ENCODE measurements around the gene IKZF1.
"Not testable (repeated sequence)": the region's sequence is repeated elsewhere in the genome, so short reads cannot be mapped to it uniquely, and the experiment has no call there.

IKZF1 gene

GRCh38 chr7:50335795-50336754 lies 31.6 kb downstream of the IKZF1 start:
- DNase-seq = peak; percentile 13

DNA sequence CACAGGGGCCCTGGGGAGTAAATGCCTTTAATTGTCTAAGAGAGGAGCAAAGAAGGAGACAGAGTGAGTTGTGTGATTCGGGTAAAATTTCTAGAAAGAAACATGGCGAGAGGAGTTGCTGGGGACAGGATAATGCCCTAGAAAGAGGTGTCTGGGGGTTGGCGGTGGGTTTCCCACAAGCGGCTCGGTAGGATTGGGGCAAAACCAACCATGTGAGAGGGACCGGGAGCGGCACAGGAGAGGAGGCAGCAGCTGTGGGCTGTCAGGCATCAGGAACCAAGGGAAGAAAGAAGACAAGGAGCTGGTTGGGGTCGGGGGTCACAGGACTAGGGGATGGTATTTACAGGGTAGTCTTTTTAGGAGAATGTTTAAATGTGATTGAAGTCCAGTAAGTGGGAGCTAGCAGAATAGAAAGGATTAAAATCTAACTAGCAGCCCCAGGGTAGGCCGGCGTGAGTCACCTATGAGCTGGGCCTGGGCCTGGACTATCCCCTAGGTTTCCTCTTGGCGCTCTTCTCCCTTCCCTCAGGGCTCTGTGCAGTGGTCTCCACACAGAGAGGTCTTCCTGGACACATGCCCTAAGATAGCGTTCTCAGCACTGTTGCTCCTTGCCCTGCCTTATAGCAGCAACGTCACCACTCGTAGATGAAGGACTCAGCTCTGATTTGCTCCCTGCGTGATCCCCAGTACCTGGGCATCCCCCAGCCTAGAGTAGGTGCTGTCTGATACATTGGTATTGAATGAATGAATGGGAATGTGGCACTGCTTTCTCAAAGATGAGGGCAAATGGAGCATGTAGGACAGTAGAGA lies 32.6 kb downstream of the IKZF1 start:
- DNase-seq = no peak

DNA sequence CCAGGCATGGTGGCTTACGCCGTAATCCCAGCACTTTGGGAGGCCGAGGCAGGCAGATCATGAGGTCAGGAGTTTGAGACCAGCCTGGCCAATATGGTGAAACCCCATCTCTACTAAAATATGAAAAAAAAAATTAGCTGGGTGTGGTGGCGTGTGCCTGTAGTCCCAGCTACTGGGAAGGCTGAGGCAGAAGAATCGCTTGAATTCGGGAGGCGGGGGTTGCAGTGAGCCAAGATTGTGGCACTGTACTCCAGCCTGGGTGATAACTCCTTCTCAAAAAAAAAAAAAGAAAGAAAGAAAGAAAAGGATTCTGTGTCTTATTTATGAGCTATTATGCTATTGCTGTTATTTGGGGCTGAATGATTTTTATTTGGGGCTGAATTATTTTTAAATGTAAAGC lies 35.0 kb downstream of the IKZF1 start:
- DNase-seq = not testable (repeated sequence)

GRCh38 chr7:50339990-50340500 lies 35.5 kb downstream of the IKZF1 start:
- no peak for DNase-seq

GRCh38 chr7:50341724-50342123 lies 37.2 kb downstream of the IKZF1 start:
- no peak for DNase-seq

DNA sequence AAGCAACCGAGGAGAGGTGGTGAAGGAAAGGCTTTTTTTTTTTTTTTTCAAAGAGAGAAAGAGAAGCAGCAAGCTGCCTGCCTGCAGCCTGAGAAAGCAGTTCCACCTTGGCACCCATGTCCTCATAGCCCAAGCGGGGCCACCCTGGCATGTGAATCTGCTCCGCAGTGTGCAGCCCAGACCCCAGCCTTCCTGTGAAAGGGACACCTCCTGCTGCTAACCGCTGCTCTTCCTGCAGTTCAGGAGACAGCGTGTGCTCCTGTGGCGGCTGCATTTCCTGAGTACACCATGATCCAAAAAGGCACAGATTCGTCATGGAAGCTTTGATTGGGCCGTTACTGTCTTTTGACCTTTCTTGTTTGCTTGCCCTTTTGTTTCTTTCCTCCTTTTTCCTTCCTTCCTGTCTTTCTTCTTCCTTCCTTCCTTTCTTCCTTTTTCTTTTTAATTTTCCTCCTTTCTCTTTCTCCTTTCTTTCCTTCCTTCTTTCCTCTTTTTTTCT lies 38.1 kb downstream of the IKZF1 start:
- DNase-seq = no peak

DNA sequence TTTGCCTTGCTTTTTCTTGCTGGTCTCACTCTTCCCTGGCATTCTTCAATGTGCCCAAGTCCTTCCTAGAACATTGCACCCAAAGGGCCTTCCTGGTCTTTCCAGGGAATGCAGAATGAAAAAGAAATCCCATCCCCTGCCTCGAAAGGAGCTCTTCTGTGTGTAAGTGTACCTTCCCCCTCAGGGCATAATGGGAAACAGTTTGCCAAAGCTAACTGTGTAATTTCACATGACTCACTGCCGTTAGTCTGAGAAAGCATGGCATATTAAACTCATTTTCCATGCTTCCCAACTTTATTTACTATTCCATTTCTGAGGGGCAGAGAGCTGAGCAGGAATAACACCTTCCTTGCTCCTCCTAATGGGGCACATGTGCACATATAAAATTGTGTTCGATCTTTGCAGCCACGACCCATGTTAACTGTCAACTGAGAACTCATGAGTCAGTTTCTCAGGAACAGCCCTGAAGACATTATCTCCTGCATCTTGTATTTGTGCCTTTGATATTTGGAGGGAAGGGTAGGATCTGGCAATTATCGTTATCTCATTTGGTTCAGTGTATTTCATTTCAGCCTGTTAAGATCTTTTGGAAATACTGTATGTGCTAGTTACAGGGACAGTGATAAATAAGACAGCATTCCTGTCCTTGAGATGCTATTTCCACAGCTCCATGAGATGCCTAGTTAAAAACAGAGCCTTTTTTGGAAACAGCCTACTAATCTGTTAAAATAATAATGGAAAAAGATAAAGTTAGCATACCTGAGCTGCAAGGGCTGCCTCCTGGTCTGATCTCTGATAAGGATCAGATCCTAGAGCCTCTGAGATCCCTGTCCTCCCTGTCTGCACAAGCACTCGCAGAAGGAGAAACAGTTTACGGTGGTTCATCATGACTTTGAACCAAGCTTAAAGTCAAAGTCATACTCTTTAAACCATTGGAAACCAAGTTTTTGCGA lies 42.3 kb downstream of the IKZF1 start:
- DNase-seq = no peak

DNA sequence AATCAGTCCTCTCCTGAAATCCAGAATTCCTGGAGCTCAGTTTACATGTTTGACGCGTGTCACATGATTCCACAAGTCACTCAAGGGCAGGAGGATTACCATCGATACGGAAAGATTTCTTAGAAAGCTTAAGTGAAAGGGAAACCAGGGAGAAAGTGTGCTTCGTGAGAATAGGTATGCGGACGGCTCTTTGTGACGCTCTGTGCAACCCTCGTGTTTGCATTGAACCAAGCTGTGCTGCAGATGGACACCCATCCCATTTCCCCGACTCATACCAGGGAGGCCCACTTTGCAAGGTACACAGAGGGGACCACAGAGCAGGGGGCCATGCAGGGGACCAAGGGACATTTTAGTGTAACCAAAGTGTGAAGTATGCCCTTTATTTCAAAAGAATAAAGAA lies 43.2 kb downstream of the IKZF1 start:
- DNase-seq = no peak

- peak; percentile 70 for DNase-seq
These were observed 44.1 kb downstream of the IKZF1 start for GRCh38 chr7:50348469-50349162.

- DNase-seq = no peak
These were observed 44.9 kb downstream of the IKZF1 start for GRCh38 chr7:50349399-50349798.

DNA sequence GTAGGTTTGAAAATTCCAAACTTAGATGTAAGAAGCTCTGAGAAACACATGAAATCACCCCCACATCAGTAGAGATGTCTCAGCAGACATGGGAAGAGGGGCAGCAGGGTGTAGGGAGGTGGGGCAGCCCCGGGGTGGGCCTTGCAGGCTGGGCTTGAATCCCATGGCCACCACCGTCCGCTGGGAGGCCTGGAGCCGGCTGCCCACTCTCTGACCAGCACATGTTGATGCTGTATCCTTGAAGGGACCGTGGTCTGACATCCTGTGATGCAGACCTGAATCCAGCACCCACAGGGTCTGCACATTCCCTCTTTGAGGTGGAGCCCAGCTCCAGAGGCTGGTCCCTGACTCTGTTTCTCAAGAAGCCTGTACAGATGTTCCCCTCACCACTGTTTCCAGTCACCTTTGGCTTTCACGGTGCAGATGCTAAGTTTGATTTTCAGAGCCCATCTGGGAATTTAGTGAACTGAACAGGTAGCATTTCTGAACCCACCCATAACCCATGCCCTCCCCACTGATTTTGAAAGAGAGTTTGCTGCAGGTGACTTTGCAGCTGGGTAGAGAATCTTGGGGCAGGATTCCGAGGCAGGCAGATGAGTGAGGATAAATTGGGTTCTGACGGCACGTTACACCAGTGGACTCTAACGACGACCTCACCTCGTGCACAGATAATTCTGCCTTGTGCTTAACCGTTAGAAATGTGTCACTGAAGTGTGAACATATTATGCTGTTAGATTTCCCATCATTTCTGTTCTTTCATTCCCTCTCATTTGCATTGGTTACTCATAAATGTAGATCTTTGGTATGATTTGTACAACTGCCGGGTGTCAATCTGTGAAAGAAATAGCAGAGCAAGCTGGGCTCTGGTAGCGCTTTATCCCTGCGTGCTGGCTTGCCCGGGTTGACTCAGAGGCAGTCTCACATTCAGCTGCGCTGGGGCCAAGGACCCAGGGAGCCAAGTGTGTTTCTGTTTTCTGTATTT lies 45.7 kb downstream of the IKZF1 start:
- no peak for DNase-seq

- no peak for DNase-seq
These were observed 46.8 kb downstream of the IKZF1 start for GRCh38 chr7:50351267-50351666.

DNA sequence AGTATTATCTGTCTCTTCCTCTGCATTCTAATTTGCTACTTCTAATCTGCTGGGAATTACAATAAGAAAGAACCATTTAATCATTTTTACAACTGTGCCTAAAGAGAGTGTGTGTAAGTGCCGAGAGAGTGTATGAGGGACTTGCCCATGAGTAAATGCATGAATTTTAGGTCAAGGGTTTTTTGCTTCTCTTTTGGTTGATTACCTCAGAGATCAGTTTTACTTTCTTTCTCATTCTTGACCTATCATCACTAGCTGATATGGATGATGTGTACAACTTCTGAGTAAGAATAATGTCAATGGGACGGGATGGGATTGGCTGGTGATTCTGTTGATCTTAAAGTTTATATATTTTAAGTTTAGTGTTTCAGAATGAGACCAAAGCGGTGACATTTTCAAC lies 47.8 kb downstream of the IKZF1 start:
- no peak for DNase-seq

GRCh38 chr7:50352751-50353150 lies 48.2 kb downstream of the IKZF1 start:
- no peak for DNase-seq

- no peak for DNase-seq
These were observed 48.7 kb downstream of the IKZF1 start for GRCh38 chr7:50353201-50353600.

- no peak for DNase-seq
These were observed 49.5 kb downstream of the IKZF1 start for GRCh38 chr7:50353894-50354595.

DNA sequence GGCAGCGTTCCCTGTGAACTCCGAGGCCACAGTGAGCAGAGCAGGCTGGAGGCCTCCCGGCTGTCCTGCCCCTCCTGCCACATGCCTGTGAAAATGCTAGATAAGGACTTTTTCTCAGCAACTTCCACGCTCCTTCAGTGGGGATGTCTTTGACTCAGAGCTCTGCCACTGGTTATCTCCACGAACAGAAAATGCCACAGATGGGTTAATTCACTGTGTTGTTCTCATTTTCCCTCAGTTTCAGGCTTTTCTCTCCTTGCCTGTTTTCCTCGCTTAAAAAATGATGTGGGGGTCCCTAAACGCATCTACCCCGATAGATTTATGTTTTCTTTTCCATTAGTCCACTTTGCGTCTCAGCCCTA lies 51.3 kb downstream of the IKZF1 start:
- DNase-seq = no peak

- DNase-seq = no peak
These were observed 51.9 kb downstream of the IKZF1 start for GRCh38 chr7:50356212-50356944.

DNA sequence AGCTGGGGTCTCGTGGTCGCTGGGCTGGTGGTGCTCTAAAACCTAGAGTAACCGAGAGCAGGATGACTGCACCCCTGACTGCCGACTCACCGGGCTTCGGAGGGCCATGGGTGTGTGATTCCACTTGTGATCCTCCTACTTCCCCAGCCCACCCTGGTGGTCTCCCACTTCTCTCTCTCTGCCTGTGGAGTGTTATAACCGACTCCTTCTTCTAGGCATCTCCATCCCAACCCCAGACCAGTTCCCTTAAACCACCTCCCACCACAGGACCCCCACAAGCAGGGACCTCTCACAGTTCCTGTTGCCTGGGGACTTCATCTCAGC lies 52.4 kb downstream of the IKZF1 start:
- no peak for DNase-seq
